K562 treated with DMSO at 1 percent for 48 hours (cell line): ENCODE measurements around the gene SLC24A3. TPM values are rescaled to one million over a fixed set of nuclear protein-coding genes. Genes with fewer than 3 reads are reported as not detected.

Source experiments
- total RNA-seq: library from RNA; unstranded; fragments of 300-600 nt; gene quantifications from 2 replicates; pipeline ENCODE4 v1.2.3, GENCODE V29; 2022; ENCODE audit warnings: low replicate concordance; ENCODE audit errors: extremely low read depth

SLC24A3 gene
- total RNA-seq: not detected in 2 replicates

GRCh38 chr20:19212469-19212815, at the start of gene SLC24A3:
SLC24A3 (plus strand) TSS chr20:19212642.

GRCh38 chr20:19758133-19758500, 545.7 kb downstream of the SLC24A3 start, which contains the start of gene RIN2:
RIN2 (plus strand) TSS chr20:19758258; CDS start chr20:19889602, 131,344 bp downstream.

